ENCODE results near the gene LRRC52.

- TF ChIP-seq PHF8 (CRISPR knock-in tag; IDR thresholded peaks at IDR 0.05), result no peak
- TF ChIP-seq, protein P1, sequence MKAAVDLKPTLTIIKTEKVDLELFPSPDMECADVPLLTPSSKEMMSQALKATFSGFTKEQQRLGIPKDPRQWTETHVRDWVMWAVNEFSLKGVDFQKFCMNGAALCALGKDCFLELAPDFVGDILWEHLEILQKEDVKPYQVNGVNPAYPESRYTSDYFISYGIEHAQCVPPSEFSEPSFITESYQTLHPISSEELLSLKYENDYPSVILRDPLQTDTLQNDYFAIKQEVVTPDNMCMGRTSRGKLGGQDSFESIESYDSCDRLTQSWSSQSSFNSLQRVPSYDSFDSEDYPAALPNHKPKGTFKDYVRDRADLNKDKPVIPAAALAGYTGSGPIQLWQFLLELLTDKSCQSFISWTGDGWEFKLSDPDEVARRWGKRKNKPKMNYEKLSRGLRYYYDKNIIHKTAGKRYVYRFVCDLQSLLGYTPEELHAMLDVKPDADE (CRISPR knock-in tag; IDR thresholded peaks at IDR 0.05), result no peak
- TF ChIP-seq ZNF644 (CRISPR knock-in tag; IDR thresholded peaks at IDR 0.05; ENCODE audit: low read depth), result no peak
- TF ChIP-seq HMGXB4 (CRISPR knock-in tag; IDR thresholded peaks at IDR 0.05; ENCODE audit: borderline replicate concordance in 1 of 2, low read depth in 1 of 2), result peak in 1 of 2 experiments; percentile 15; a peak in 1 of 4 replicates
- 0 out of 4 replicates have a peak, but pooled peaks of 1 of the 2 experiments have one; percentile 1 for TF ChIP-seq POLR2A (IDR thresholded peaks at IDR 0.05; ENCODE audit: insufficient read depth in 1 of 2, low read depth in 2 of 2, low read length in 2 of 2)
- no peak for TF ChIP-seq ATM (IDR thresholded peaks at IDR 0.05; ENCODE audit: borderline replicate concordance)
- TF ChIP-seq, protein P2, sequence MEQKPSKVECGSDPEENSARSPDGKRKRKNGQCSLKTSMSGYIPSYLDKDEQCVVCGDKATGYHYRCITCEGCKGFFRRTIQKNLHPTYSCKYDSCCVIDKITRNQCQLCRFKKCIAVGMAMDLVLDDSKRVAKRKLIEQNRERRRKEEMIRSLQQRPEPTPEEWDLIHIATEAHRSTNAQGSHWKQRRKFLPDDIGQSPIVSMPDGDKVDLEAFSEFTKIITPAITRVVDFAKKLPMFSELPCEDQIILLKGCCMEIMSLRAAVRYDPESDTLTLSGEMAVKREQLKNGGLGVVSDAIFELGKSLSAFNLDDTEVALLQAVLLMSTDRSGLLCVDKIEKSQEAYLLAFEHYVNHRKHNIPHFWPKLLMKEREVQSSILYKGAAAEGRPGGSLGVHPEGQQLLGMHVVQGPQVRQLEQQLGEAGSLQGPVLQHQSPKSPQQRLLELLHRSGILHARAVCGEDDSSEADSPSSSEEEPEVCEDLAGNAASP (CRISPR knock-in tag; IDR thresholded peaks at IDR 0.05; ENCODE audit: borderline replicate concordance), result no peak
- no peak for TF ChIP-seq NAIF1 (CRISPR knock-in tag; IDR thresholded peaks at IDR 0.05; ENCODE audit: borderline replicate concordance)
- TF ChIP-seq TOE1 (CRISPR knock-in tag; IDR thresholded peaks at IDR 0.05), result no peak
- no peak for TF ChIP-seq SP1 (IDR thresholded peaks at IDR 0.05)
- peak; percentile 50 for TF ChIP-seq SP1 (CRISPR knock-in tag; IDR thresholded peaks at IDR 0.05)
- TF ChIP-seq EP300 (IDR thresholded peaks at IDR 0.05; ENCODE audit: low read depth in 2 of 2, low read length in 2 of 2), result no peak
- TF ChIP-seq EP300 (CRISPR knock-in tag; IDR thresholded peaks at IDR 0.05; ENCODE audit: borderline replicate concordance), result no peak
These were observed 54.3 kb downstream of the LRRC52 start for GRCh38 chr1:165597883-165598675.

Data from HepG2 (cell line).